Osteocyte (in vitro differentiated cells): ENCODE measurements around the gene CRY1. TPM values are rescaled to one million over a fixed set of nuclear protein-coding genes. Genes with fewer than 3 reads are reported as not detected.

ENCODE experiments used
- DNase-seq: peaks from one replicate; pipeline ENCODE4 v3.0.0; 2021; ENCODE audit warnings: mixed read lengths; ENCODE audit not compliant: unreplicated experiment; ENCODE audit errors: extremely low spot score
- H3K27ac Mint-ChIP-seq: one replicate; pipeline ENCODE4 v1.8.0; 2021; ENCODE audit warnings: mild to moderate bottlenecking, mixed read lengths; ENCODE audit not compliant: unreplicated experiment
- H3K27me3 Mint-ChIP-seq: one replicate; pipeline ENCODE4 v1.8.0; 2021; ENCODE audit warnings: mixed read lengths; ENCODE audit not compliant: unreplicated experiment
- H3K36me3 Mint-ChIP-seq: one replicate; pipeline ENCODE4 v1.8.0; 2021; ENCODE audit warnings: mixed read lengths; ENCODE audit not compliant: unreplicated experiment
- H3K4me1 Mint-ChIP-seq: one replicate; pipeline ENCODE4 v1.8.0; 2021; ENCODE audit warnings: mixed read lengths; ENCODE audit not compliant: unreplicated experiment
- H3K4me3 Mint-ChIP-seq: one replicate; pipeline ENCODE4 v1.8.0; 2021; ENCODE audit warnings: mild to moderate bottlenecking, moderate library complexity, mixed read lengths; ENCODE audit not compliant: unreplicated experiment
- H3K9me3 Mint-ChIP-seq: one replicate; pipeline ENCODE4 v1.8.0; 2021; ENCODE audit warnings: mixed read lengths; ENCODE audit not compliant: unreplicated experiment
- CTCF ChIP-seq: fragments of 200-600 bp; sonication (generic); IDR thresholded peaks from 2 replicates; pipeline ENCODE4 v1.5.0; 2021; ENCODE audit warnings: antibody characterized with exemption, mild to moderate bottlenecking, moderate library complexity
- total RNA-seq: library from RNA; stranded (reverse); gene quantifications from 2 replicates; pipeline ENCODE4 v1.2.1, GENCODE V29; 2021

Gene CRY1
- total RNA-seq, 1 donor from 2014 or later = 25.7 TPM

- TF ChIP-seq CTCF = no peak
- peak; percentile 87 for DNase-seq
Measured at GRCh38 chr12:107092669-107093416, 506 bp downstream of the CRY1 start.

GRCh38 chr12:107091989-107092641 is 1.2 kb downstream of the CRY1 start:
- DNase-seq = no peak
- no peak overlapping the region for H3K4me3 Mint-ChIP-seq
- H3K36me3 Mint-ChIP-seq = peaks cover 3% of the 10 kb centered on the region
- no peaks in the 10 kb centered on the region for H3K9me3 Mint-ChIP-seq
- H3K27me3 Mint-ChIP-seq = no peaks in the 10 kb centered on the region
- no peak overlapping the region for H3K27ac Mint-ChIP-seq
- peak; percentile 84 for TF ChIP-seq CTCF
- H3K4me1 Mint-ChIP-seq = peaks cover 10% of the 10 kb centered on the region

More at GRCh38 chr12:107092669-107093416, 506 bp downstream of the CRY1 start:
- Mint-ChIP-seq H3K4me3 (no peak overlapping the region), H3K9me3 (no peaks in the 10 kb centered on the region), H3K4me1 (peaks cover 10% of the 10 kb centered on the region), H3K36me3 (peaks cover 3% of the 10 kb centered on the region), H3K27me3 (no peaks in the 10 kb centered on the region), H3K27ac (no peak overlapping the region)

GRCh38 chr12:107091381-107091780 is 2.0 kb downstream of the CRY1 start:
- H3K4me1 Mint-ChIP-seq = peaks cover 10% of the 10 kb centered on the region
- TF ChIP-seq CTCF = no peak
- no peak overlapping the region for H3K27ac Mint-ChIP-seq
- no peaks in the 10 kb centered on the region for H3K9me3 Mint-ChIP-seq
- DNase-seq = no peak
- H3K36me3 Mint-ChIP-seq = peaks cover 3% of the 10 kb centered on the region
- no peak overlapping the region for H3K4me3 Mint-ChIP-seq
- no peaks in the 10 kb centered on the region for H3K27me3 Mint-ChIP-seq

- no peaks in the 10 kb centered on the region for H3K27me3 Mint-ChIP-seq
Measured at GRCh38 chr12:107090711-107091110, 2.6 kb downstream of the CRY1 start.

More at GRCh38 chr12:107090711-107091110, 2.6 kb downstream of the CRY1 start:
- H3K4me3 Mint-ChIP-seq = no peak overlapping the region
- H3K27ac Mint-ChIP-seq = no peak overlapping the region
- H3K4me1 Mint-ChIP-seq = peaks cover 10% of the 10 kb centered on the region
- TF ChIP-seq CTCF = no peak
- no peaks in the 10 kb centered on the region for H3K9me3 Mint-ChIP-seq
- DNase-seq = no peak
- peaks cover 4% of the 10 kb centered on the region for H3K36me3 Mint-ChIP-seq
